Duodenal mucosa (tissue), 2 donors: Measurements from ENCODE around the gene ODC1.
"Not testable (repeated sequence)": the region's sequence is repeated elsewhere in the genome, so short reads cannot be mapped to it uniquely, and the experiment has no call there.

Experiments
- H3K27ac ChIP-seq: one replicate; pipeline ENCODE4 v1.7.0; 2013; ENCODE audit warnings: low read depth, low read length
- H3K27me3 ChIP-seq, 2 donors: one replicate each; pipeline ENCODE4 v1.7.0; 2013; ENCODE audit warnings: low read length in 2 of 2, control low read depth in 1 of 2; ENCODE audit not compliant: insufficient read depth in 2 of 2, control insufficient read depth in 1 of 2
- H3K36me3 ChIP-seq, 2 donors: one replicate each; pipeline ENCODE4 v1.7.0; 2013; ENCODE audit warnings: low read length in 2 of 2, control low read depth in 1 of 2; ENCODE audit not compliant: insufficient read depth in 2 of 2, control insufficient read depth in 1 of 2
- H3K4me1 ChIP-seq, 2 donors: one replicate each; pipeline ENCODE4 v1.7.0; 2013; ENCODE audit warnings: low read length in 2 of 2, control low read depth in 1 of 2; ENCODE audit not compliant: insufficient read depth in 2 of 2, control insufficient read depth in 1 of 2
- H3K4me3 ChIP-seq, 2 donors: one replicate each; pipeline ENCODE4 v1.7.0; 2013; ENCODE audit warnings: low read length in 2 of 2, low read depth in 1 of 2
- H3K9ac ChIP-seq, 2 donors: one replicate each; pipeline ENCODE4 v1.7.0; 2013; ENCODE audit warnings: low read length in 2 of 2, low read depth in 1 of 2
- H3K9me3 ChIP-seq, 2 donors: one replicate each; pipeline ENCODE4 v1.7.0; 2013; ENCODE audit warnings: low read length in 2 of 2, control low read depth in 1 of 2; ENCODE audit not compliant: control insufficient read depth in 1 of 2

Gene ODC1

GRCh38 chr2:10444463-10444862, 3.7 kb downstream of the ODC1 start:
- no peaks in the 10 kb centered on the region for H3K27me3 ChIP-seq
- no peaks in the 10 kb centered on the region for H3K9me3 ChIP-seq
- no peak overlapping the region for H3K27ac ChIP-seq
- H3K9ac ChIP-seq, result no peak overlapping the region
- H3K4me1 ChIP-seq, result peaks cover 13 to 15% of the 10 kb centered on the region in 2 donors
- H3K4me3 ChIP-seq, result no peak overlapping the region
- H3K36me3 ChIP-seq, result peaks cover 39 to 54% of the 10 kb centered on the region in 2 donors

DNA sequence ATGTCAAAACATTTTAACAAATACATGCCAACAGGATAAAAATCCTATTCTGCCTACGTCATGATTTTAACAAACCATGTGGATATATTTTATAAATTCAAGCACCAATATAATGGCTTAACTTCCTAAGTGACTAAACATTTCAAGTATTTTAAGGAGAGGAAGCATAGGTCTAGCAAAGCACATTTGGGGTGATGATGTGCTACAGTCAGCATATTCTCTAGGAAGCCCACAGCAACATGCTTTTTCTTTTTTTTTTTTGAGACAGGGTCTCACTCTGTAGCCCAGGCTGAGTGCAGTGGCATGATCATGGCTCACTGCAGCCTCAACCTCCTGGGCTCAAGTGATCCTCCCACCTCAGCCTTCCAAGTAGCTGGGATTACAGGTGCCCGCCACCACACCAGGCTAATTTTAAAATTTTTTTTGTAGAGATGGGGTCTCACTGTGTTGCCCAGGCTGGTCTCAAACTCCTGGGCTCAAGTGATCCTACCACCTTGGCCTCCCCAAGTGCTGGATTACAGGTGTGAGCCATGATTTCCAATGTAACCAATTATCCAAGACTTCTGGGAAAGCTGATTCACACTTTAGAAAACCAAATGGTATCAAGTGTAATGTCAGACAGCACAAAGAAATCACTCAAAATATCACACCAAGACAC, 5.5 kb downstream of the ODC1 start:
- H3K27me3 ChIP-seq, H3K4me3 ChIP-seq, H3K9ac ChIP-seq, H3K9me3 ChIP-seq, H3K27ac ChIP-seq: not testable (repeated sequence)
- H3K36me3 ChIP-seq, result peaks cover 39 to 62% of the 10 kb centered on the region in 2 donors
- peaks cover 10 to 14% of the 10 kb centered on the region in 2 donors for H3K4me1 ChIP-seq

DNA sequence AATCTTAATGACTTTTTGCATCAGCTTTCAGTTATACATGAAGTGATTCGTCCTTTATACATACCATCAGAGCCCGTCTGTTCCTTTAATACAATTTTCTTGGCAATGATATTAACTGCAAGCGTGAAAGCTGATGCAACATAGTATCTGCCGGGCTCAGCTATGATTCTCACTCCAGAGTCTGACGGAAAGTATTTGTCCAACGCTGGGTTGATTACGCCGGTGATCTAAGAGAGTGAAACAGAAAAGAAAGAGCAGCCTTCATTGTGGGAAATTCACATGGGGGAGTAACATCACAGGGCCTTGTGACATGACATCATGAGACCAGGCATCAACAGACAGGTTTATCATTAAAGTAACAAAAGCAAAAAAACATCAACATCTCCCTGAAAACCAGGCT, 6.2 kb downstream of the ODC1 start:
- H3K27ac ChIP-seq, result no peak overlapping the region
- no peaks in the 10 kb centered on the region for H3K27me3 ChIP-seq
- no peak overlapping the region for H3K9ac ChIP-seq
- peaks cover 39 to 62% of the 10 kb centered on the region in 2 donors for H3K36me3 ChIP-seq
- H3K9me3 ChIP-seq, result no peaks in the 10 kb centered on the region
- no peak overlapping the region for H3K4me3 ChIP-seq
- peaks cover 10 to 11% of the 10 kb centered on the region in 2 donors for H3K4me1 ChIP-seq

DNA sequence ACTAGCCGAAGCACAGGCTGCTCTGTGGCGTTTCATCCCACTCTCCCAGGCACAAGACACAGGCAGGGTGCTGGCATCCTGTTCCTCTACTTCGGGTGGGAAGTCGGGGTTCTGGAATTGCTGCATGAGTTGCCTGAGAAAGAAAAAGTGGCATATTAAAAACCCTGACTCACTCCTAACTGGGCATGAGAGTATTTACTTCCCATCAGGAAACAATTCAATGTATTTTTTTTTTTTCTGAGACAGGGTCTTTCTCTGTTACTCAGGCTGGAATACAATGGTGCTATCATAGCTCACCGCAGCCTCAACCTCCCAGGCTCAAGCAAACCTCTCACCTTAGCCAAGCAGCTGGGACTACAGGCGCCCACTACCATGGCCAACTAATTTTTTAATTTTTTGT, 7.4 kb downstream of the ODC1 start:
- no peak overlapping the region for H3K27ac ChIP-seq
- H3K9me3 ChIP-seq, result no peaks in the 10 kb centered on the region
- no peaks in the 10 kb centered on the region for H3K27me3 ChIP-seq
- H3K9ac ChIP-seq, result no peak overlapping the region
- H3K4me1 ChIP-seq, result peaks cover 3 to 10% of the 10 kb centered on the region in 2 donors
- no peak overlapping the region for H3K4me3 ChIP-seq
- peaks cover 39 to 62% of the 10 kb centered on the region in 2 donors for H3K36me3 ChIP-seq

DNA sequence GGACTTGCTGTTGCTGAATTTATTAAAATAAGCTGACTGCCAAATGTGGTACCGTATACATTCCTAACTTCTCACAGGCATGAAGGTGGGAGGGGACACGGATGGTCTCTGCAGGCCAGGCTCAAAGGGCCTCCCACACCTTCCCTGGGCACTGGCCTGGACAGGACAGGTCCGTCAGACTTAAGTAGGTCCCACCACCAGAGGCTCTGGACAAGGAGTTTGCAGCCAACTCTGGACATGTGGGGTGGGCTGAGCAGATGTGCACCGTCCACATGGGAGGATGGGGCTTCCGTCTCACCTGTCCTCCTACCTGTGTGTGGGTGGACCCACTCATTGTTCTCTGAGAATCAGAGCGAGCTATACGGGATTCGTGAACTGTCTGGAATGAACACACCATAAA, 8.2 kb downstream of the ODC1 start:
- Histone ChIP-seq H3K27me3 (no peaks in the 10 kb centered on the region), H3K9ac (no peak overlapping the region), H3K4me3 (no peak overlapping the region), H3K27ac (no peak overlapping the region), H3K4me1 (peaks cover 4 to 6% of the 10 kb centered on the region in 2 donors), H3K36me3 (peaks cover 39 to 62% of the 10 kb centered on the region in 2 donors), H3K9me3 (no peaks in the 10 kb centered on the region)

DNA sequence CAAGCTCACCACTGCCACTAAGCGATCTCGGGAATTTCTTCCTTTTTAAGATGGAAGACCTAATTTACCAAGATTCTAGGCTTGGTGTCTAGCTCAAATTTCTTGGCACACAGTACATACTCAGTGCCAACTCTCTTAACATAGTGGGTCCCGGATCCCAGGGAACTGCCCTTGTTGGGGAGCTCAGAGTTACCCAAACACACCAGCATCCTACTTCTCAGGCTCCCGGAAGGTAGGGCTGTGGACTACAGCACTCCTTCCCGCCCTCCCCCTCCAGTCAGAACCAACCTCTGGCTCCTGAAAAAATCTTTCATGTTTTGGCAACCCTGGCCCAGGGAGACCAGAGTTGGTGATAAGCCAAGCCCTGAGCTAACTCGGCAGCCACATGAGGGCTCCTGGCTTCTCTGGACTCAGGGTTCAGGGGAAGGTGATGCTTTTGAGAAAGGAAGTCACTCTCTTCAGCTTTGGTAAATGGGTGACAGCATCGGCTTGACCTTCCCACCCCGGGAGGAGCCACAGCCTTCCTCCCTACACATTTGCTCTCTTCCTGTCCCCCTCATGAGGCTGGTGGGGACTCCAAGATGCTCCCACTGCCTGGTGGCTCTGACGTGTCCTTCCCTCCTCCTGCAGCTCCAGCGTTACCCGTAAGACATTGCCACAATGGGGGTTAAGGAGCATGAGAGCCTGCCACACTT, 8.8 kb downstream of the ODC1 start:
- peaks cover 35 to 57% of the 10 kb centered on the region in 2 donors for H3K36me3 ChIP-seq

DNA sequence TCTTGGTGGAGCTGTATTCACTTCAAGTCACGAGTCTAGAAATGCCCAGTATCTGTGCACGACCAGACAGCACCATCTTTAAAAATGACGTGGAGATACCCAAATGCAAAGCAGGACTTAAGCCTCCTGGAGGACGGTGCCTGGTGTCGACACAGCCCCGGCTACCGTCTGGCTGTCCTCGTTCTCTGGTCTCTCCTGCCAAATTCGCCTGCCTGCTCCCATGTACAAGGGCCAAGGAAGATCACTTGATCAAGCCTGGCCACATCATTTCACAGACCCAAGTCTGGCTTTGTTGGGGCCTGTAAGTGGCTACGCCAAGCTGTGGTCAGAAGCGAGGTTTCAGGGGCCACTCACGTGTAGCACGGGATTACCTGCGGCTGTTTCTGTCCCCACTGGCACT, 9.4 kb downstream of the ODC1 start:
- Histone ChIP-seq H3K9ac (no peak overlapping the region), H3K36me3 (peaks cover 31 to 50% of the 10 kb centered on the region in 2 donors), H3K27ac (no peak overlapping the region), H3K4me1 (peaks cover 3 to 6% of the 10 kb centered on the region in 2 donors), H3K27me3 (no peaks in the 10 kb centered on the region), H3K9me3 (no peaks in the 10 kb centered on the region), H3K4me3 (no peak overlapping the region)

More for the DNA sequence above, 8.8 kb downstream of the ODC1 start:
- Histone ChIP-seq H3K4me1 (peaks cover 3 to 6% of the 10 kb centered on the region in 2 donors), H3K9me3 (no peaks in the 10 kb centered on the region), H3K27ac (no peak overlapping the region), H3K4me3 (no peak overlapping the region), H3K27me3 (no peaks in the 10 kb centered on the region), H3K9ac (no peak overlapping the region)

DNA sequence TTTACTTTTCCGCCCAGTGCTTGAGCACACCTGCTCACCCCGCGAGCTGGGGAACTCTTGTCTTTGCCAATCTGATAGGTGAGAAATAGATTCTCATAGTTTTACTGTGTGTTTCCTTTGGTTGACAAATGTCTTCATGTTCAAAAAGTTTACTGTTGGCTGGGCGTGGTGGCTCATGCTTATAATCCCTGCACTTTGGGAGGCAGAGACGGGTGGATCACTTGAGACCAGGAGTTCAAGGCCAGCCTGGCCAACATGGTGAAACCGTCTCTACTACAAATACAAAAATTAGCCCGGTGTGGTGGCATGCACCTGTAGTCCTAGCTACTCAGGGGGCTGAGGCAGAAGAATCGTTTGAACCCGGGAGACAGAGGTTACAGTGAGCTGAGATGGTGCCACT, 10.3 kb downstream of the ODC1 start:
- H3K4me3 ChIP-seq, result no peak overlapping the region
- no peaks in the 10 kb centered on the region for H3K9me3 ChIP-seq
- no peaks in the 10 kb centered on the region for H3K27me3 ChIP-seq
- H3K27ac ChIP-seq, result no peak overlapping the region
- no peak overlapping the region for H3K9ac ChIP-seq
- H3K36me3 ChIP-seq, result peaks cover 23 to 41% of the 10 kb centered on the region in 2 donors
- H3K4me1 ChIP-seq, result peaks cover 6 to 12% of the 10 kb centered on the region in 2 donors

GRCh38 chr2:10436583-10437110, 11.5 kb downstream of the ODC1 start:
- Histone ChIP-seq H3K9ac (no peak overlapping the region), H3K4me1 (peaks cover 8 to 21% of the 10 kb centered on the region in 2 donors), H3K27me3 (no peaks in the 10 kb centered on the region), H3K27ac (no peak overlapping the region), H3K4me3 (no peak overlapping the region), H3K9me3 (no peaks in the 10 kb centered on the region), H3K36me3 (peaks cover 16 to 30% of the 10 kb centered on the region in 2 donors)

GRCh38 chr2:10435820-10436204, 12.3 kb downstream of the ODC1 start:
- Histone ChIP-seq H3K9ac (no peak overlapping the region), H3K27ac (no peak overlapping the region), H3K36me3 (peaks cover 8 to 21% of the 10 kb centered on the region in 2 donors), H3K4me3 (no peak overlapping the region), H3K4me1 (peaks cover 16 to 24% of the 10 kb centered on the region in 2 donors), H3K9me3 (no peaks in the 10 kb centered on the region), H3K27me3 (no peaks in the 10 kb centered on the region)
